DLD1 (cell line): ENCODE measurements around the gene BID.

Source experiments
- in situ Hi-C: cut with HindIII; loops from 2 replicates; pipeline ENCODE4 v1.10.0; 2017; ENCODE audit warnings: low sequenced_read_pairs

The BID gene

GRCh38 chr22:17739196-17739975 lies 34.9 kb downstream of the BID start:
- in situ Hi-C loops, result no loop called here

GRCh38 chr22:17738386-17739128 lies 35.7 kb downstream of the BID start:
- in situ Hi-C loops, result no loop called here

- in situ Hi-C loops, result no loop called here
Measured at GRCh38 chr22:17734187-17734586, 40.1 kb downstream of the BID start.

- in situ Hi-C loops, result no loop called here
Measured at GRCh38 chr22:17733466-17733865, 40.8 kb downstream of the BID start.

- in situ Hi-C loops, result no loop called here
Measured at GRCh38 chr22:17732251-17732854, 41.9 kb downstream of the BID start.

- in situ Hi-C loops, result no loop called here
Measured at GRCh38 chr22:17729561-17729960, 44.7 kb downstream of the BID start.

GRCh38 chr22:17728786-17729185 lies 45.5 kb downstream of the BID start:
- in situ Hi-C loops, result no loop called here

- in situ Hi-C loops, result no loop called here
Measured at GRCh38 chr22:17726928-17727897, 47.1 kb downstream of the BID start.

- in situ Hi-C loops, result no loop called here
Measured at GRCh38 chr22:17726006-17726927, 48.0 kb downstream of the BID start.

- in situ Hi-C loops, result no loop called here
Measured at GRCh38 chr22:17725500-17725796, 48.8 kb downstream of the BID start.

- in situ Hi-C loops, result no loop called here
Measured at GRCh38 chr22:17724678-17725499, 49.4 kb downstream of the BID start.

- in situ Hi-C loops, result no loop called here
Measured at GRCh38 chr22:17724241-17724640, 50.0 kb downstream of the BID start.

GRCh38 chr22:17719911-17720310 lies 54.4 kb downstream of the BID start:
- in situ Hi-C loops, result no loop called here

- in situ Hi-C loops, result no loop called here
Measured at GRCh38 chr22:17717708-17718107, 56.6 kb downstream of the BID start.

- in situ Hi-C loops, result no loop called here
Measured at GRCh38 chr22:17716529-17716928, 57.7 kb downstream of the BID start.

GRCh38 chr22:17712441-17712840 lies 61.8 kb downstream of the BID start:
- in situ Hi-C loops, result no loop called here

- in situ Hi-C loops, result no loop called here
Measured at GRCh38 chr22:17710023-17710422, 64.2 kb downstream of the BID start.

GRCh38 chr22:17707526-17707925 lies 66.7 kb downstream of the BID start:
- in situ Hi-C loops, result no loop called here

- in situ Hi-C loops, result no loop called here
Measured at GRCh38 chr22:17706947-17707346, 67.3 kb downstream of the BID start.
